ENCODE data around the gene WWC2.

The WWC2 gene

DNA sequence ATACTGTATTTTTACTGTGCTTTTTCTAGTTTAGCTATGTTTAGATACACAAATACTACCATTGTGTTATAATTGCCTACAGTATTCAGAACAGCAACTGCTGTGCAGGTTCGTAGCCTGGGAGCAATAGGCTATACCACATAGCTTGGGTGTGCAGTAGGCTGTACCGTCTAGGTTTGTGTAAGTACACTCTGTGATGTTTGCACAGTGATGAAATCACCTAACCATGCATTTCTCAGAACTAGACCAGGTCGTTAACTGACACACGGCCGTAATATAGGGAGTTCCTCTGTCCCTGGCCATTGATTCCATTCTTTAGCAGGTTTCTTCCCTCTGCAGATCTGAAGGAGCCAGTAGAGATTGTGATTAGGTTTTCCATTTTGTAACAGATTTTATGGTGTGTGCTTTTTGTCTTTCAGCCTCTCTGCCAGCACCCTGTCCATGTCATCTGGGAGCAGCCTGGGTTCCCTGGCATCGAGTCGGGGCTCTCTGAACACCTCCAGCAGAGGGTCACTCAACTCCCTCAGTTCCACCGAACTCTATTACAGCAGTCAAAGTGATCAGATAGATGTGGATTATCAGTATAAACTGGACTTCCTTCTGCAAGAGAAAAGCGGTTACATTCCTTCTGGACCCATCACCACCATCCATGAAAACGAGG, 161.6 kb downstream of the WWC2 start:
- DNase-seq: no peak
- Mint-ChIP-seq H3K27ac (peak overlapping the region; percentile 71), H3K9me3 (no peaks in the 10 kb centered on the region), H3K36me3 (ENCODE audit: low read depth) (peaks cover 31% of the 10 kb centered on the region), H3K27me3 (ENCODE audit: low read depth, poor library complexity) (no peaks in the 10 kb centered on the region), H3K4me1 (peaks cover 40% of the 10 kb centered on the region), H3K4me3 (no peak overlapping the region)
- no peak for TF ChIP-seq CTCF (IDR thresholded peaks at IDR 0.05)

DNA sequence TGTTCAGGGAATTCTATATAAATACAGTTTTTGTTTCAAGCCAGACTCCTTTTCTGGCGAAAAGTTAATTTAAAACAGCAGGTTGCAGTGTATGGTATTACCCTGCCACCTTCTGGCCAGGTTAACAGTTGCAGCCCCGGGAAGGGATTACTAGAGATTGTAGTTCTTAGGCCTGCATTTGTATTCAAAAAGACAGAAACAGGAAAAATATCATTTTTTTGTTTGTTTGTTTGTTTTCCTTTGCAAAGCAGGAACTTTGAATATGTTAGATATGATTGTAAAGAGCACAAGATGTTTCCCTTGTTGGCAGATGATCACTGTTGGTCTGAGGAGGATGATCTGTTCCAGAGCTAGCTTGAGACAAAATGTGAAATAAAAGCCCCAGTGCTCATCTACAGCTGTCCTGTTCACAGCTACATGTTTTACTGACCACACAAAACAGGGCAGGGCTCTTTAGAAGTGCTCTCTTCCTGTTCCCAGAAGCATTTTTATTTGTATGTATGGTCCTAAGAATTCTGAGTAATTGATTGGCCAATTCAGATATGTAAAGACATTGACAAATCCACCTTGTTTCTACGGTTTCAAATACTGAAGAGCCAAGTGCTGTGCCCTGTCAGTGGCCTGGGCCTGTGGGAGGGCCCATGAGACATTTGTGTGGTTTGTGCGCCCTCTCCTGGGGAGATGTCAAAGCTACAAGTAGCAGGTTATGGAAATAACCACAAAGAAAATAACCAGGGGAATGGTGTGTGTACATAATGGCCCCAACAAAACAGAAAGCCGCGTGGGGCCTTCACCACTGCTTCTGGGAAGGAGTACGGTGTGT, 163.1 kb downstream of the WWC2 start:
- TF ChIP-seq CTCF (IDR thresholded peaks at IDR 0.05): peak; percentile 82
- Mint-ChIP-seq H3K4me3 (no peak overlapping the region), H3K36me3 (ENCODE audit: low read depth) (peaks cover 45% of the 10 kb centered on the region), H3K4me1 (peaks cover 29% of the 10 kb centered on the region), H3K9me3 (no peaks in the 10 kb centered on the region), H3K27ac (peak overlapping the region; percentile 63), H3K27me3 (ENCODE audit: low read depth, poor library complexity) (no peaks in the 10 kb centered on the region)
- DNase-seq: peak; percentile 87

GRCh38 chr4:183262776-183263100, 163.7 kb downstream of the WWC2 start:
- no peaks in the 10 kb centered on the region for H3K9me3 Mint-ChIP-seq
- H3K27ac Mint-ChIP-seq: no peak overlapping the region
- peaks cover 50% of the 10 kb centered on the region for H3K36me3 Mint-ChIP-seq (ENCODE audit: low read depth)
- DNase-seq: no peak
- peaks cover 24% of the 10 kb centered on the region for H3K4me1 Mint-ChIP-seq
- TF ChIP-seq CTCF (IDR thresholded peaks at IDR 0.05): no peak
- H3K4me3 Mint-ChIP-seq: no peak overlapping the region
- H3K27me3 Mint-ChIP-seq (ENCODE audit: low read depth, poor library complexity): no peaks in the 10 kb centered on the region

DNA sequence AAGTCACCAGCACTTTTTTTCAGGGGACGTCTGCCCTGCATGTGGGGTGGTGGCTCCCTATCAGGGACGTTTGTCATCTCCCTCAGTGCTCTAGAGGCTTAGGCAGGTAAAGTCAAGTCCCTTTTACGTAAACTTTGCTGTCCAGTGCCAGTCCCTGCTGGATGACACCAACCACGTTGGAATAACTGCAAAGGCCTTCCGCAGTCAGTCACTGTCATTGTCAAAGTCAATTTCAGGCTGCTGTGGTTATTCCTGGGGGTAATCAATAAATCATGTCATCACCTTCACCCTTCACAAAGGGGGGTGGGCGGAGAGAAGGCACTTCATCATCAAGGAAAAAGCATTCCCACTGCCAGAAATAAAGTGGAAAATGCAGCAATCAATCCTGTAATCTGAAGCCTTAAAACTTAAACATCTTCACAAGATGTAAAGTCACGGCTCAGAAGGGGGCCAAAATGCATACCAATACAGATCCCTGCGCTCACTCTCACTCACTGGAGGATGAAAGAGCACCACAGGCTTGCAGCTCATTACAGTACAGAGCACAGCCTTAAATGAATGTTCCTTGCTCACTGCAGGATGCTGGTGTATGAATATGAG, 164.8 kb downstream of the WWC2 start:
- no peaks in the 10 kb centered on the region for H3K27me3 Mint-ChIP-seq (ENCODE audit: low read depth, poor library complexity)
- H3K4me1 Mint-ChIP-seq: peaks cover 22% of the 10 kb centered on the region
- H3K4me3 Mint-ChIP-seq: no peak overlapping the region
- DNase-seq: peak; percentile 29
- TF ChIP-seq CTCF (IDR thresholded peaks at IDR 0.05): no peak
- H3K27ac Mint-ChIP-seq: no peak overlapping the region
- H3K36me3 Mint-ChIP-seq (ENCODE audit: low read depth): peaks cover 56% of the 10 kb centered on the region
- no peaks in the 10 kb centered on the region for H3K9me3 Mint-ChIP-seq

DNA sequence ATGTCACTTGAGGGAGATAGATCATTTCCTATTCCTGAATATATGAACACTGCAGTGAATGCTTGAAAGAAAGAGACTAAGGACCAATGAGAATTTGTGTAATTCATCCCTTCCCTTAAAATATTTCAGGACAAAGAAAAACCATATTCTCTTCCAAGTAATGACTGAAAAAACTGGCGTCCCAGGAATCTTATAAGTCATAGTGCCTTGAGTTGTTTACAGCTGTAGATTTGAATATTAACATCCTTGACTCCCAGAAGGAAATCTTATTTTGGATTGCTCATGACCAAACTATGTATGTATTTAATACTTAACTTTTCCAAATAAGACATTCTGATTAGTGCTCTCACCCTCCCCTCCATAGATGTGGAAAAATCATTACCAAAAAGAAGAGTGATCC, 165.6 kb downstream of the WWC2 start:
- TF ChIP-seq CTCF (IDR thresholded peaks at IDR 0.05): no peak
- H3K27me3 Mint-ChIP-seq (ENCODE audit: low read depth, poor library complexity): no peaks in the 10 kb centered on the region
- H3K9me3 Mint-ChIP-seq: no peaks in the 10 kb centered on the region
- no peak overlapping the region for H3K27ac Mint-ChIP-seq
- H3K4me3 Mint-ChIP-seq: no peak overlapping the region
- H3K4me1 Mint-ChIP-seq: peaks cover 22% of the 10 kb centered on the region
- H3K36me3 Mint-ChIP-seq (ENCODE audit: low read depth): peaks cover 64% of the 10 kb centered on the region
- DNase-seq: no peak

Measured in nephron progenitor cell (in vitro differentiated cells).